Measurements from ENCODE around the gene FBRS.

DNA sequence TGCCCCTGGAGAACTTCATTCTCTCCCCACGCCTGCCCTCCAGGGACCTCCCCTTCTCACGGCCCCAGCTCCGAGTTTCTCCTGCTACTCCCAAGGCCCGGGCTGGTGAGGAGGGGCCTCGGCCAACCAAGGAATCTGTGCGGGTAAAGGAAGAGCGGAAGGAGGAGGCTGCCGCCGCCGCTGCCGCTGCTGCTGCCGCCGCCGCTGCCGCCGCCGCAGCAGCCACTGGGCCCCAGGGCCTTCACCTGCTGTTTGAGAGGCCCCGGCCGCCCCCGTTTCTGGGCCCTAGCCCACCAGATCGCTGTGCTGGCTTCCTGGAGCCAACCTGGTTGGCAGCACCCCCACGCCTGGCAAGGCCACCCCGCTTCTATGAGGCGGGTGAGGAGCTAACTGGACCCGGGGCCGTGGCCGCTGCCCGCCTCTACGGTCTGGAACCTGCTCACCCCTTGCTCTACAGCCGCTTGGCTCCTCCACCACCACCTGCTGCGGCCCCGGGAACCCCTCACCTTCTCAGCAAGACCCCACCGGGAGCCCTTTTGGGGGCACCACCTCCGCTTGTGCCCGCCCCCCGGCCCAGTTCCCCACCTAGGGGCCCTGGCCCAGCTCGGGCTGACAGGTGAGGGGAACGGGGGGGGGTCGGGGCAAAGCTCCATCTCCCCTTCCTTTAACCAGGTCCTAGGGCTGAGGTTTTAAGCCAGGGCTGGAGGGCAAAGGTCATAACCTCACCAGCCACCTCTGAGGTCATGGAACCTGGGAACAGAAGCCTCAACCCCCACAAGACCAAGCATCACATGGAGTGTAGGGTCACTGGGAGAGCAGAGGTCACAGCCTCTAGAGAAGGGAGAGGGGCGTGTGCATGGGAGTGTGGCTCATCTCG lies 11.0 kb downstream of the FBRS start:
- TF ChIP-seq, protein P1, sequence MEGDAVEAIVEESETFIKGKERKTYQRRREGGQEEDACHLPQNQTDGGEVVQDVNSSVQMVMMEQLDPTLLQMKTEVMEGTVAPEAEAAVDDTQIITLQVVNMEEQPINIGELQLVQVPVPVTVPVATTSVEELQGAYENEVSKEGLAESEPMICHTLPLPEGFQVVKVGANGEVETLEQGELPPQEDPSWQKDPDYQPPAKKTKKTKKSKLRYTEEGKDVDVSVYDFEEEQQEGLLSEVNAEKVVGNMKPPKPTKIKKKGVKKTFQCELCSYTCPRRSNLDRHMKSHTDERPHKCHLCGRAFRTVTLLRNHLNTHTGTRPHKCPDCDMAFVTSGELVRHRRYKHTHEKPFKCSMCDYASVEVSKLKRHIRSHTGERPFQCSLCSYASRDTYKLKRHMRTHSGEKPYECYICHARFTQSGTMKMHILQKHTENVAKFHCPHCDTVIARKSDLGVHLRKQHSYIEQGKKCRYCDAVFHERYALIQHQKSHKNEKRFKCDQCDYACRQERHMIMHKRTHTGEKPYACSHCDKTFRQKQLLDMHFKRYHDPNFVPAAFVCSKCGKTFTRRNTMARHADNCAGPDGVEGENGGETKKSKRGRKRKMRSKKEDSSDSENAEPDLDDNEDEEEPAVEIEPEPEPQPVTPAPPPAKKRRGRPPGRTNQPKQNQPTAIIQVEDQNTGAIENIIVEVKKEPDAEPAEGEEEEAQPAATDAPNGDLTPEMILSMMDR (IDR thresholded peaks at IDR 0.05) = no peak
- TF ChIP-seq POLR2AphosphoS5 (IDR thresholded peaks at IDR 0.05) = no peak
